ENCODE results near the gene SSTR1.

Gene SSTR1

DNA sequence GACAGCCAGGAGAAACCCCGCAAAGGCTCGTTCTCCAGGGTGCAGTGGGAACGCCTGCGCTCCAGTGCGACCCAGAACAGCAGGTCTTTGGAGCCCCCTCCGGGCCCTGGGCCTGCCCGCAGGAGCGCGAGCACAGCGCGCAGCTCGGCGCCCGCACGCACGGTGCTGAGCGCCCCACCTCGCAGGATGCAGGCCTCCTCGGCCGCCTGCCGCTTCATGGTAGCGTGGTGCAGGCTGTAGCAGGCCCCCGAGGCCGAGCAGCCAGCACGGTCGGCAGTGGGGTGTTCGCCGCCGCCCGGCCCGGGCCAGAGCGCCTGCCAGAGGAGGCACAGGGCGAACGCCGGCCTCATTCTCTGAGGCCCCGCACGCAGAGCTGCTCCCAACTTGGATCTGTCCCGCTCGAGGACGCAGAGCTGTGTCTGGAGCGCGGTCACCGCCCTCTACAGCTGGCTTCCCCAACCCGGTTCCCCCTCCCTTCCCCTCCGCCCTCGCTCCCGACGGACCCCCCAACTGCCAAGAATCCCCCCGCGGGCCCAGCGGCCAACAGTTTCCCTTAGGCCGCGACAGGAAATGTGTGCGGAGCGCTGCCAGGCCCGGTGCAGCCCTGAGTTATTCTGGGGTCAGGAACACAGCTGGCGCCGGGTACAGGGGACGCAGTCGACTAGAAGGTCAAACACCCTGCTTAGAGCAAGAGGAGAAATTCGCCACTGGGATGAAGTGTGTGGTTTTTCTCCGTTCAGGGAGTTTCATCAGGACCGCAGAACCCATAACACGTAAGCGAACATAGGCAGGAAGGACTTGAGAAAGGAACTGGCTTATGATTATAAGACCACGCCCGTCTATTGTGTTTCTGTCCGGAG is 48.2 kb downstream of the SSTR1 start, which contains the start of gene CLEC14A:
CLEC14A (minus strand) TSS at position 421 of the 860 bp plus-strand sequence; CDS start at position 350, 71 bp downstream.
- Histone ChIP-seq H3K79me2 (ENCODE audit: insufficient read depth, low read length) (no peaks in the 10 kb centered on the region), H4K20me1 (ENCODE audit: low read depth, low read length) (no peaks in the 10 kb centered on the region), H3K36me3 (ENCODE audit: low read length) (no peaks in the 10 kb centered on the region), H3K9me2 (replicated peaks; ENCODE audit: insufficient read depth, low read length) (no peaks in the 10 kb centered on the region), H2AFZ (ENCODE audit: low read depth, low read length, severe bottlenecking) (no peak within 1 kb of the TSS), H3K27ac (ENCODE audit: low read depth, low read length) (no peak within 1 kb of the TSS), H3K9ac (ENCODE audit: low read length) (no peak within 1 kb of the TSS), H3F3A (ENCODE audit: insufficient read depth) (no peaks in the 10 kb centered on the region), H3K9me3 (ENCODE audit: insufficient read depth, low read length) (no peaks in the 10 kb centered on the region), H3K27me3 (ENCODE audit: low read length) (no peaks in the 10 kb centered on the region), H3K4me2 (ENCODE audit: low read depth, low read length, poor library complexity, severe bottlenecking) (no peak within 1 kb of the TSS), H3K4me3 (ENCODE audit: insufficient read depth, low read length, poor library complexity, severe bottlenecking) (no peak within 1 kb of the TSS)
- TF ChIP-seq, protein P1, sequence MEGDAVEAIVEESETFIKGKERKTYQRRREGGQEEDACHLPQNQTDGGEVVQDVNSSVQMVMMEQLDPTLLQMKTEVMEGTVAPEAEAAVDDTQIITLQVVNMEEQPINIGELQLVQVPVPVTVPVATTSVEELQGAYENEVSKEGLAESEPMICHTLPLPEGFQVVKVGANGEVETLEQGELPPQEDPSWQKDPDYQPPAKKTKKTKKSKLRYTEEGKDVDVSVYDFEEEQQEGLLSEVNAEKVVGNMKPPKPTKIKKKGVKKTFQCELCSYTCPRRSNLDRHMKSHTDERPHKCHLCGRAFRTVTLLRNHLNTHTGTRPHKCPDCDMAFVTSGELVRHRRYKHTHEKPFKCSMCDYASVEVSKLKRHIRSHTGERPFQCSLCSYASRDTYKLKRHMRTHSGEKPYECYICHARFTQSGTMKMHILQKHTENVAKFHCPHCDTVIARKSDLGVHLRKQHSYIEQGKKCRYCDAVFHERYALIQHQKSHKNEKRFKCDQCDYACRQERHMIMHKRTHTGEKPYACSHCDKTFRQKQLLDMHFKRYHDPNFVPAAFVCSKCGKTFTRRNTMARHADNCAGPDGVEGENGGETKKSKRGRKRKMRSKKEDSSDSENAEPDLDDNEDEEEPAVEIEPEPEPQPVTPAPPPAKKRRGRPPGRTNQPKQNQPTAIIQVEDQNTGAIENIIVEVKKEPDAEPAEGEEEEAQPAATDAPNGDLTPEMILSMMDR (IDR thresholded peaks at IDR 0.05; ENCODE audit: insufficient read depth, low read length, poor library complexity, severe bottlenecking): no peak
- TF ChIP-seq EZH2phosphoT487 (conservative IDR thresholded peaks at IDR 0.05; ENCODE audit: low read length): no peak

DNA sequence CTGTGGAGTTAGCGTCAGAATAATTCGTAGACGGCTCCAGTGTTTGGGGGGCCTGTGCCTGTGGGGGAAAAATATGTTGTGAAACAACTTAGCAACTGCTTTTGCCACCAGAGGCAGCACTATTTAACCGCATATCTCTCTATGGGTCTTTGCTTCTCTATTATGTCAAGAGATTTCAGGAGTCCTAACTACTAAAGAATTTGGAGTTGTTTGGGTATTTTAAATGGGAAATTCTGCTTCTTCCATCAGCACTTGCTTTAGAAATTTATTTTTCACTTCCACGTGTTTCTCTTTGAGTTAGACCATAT is 48.8 kb downstream of the SSTR1 start:
- no peak overlapping the region for H3K4me3 ChIP-seq (ENCODE audit: insufficient read depth, low read length, poor library complexity, severe bottlenecking)
- no peaks in the 10 kb centered on the region for H4K20me1 ChIP-seq (ENCODE audit: low read depth, low read length)
- H3K9me2 ChIP-seq (replicated peaks; ENCODE audit: insufficient read depth, low read length): no peaks in the 10 kb centered on the region
- H3K9ac ChIP-seq (ENCODE audit: low read length): no peak overlapping the region
- no peak overlapping the region for H2AFZ ChIP-seq (ENCODE audit: low read depth, low read length, severe bottlenecking)
- no peaks in the 10 kb centered on the region for H3K36me3 ChIP-seq (ENCODE audit: low read length)
- no peak for TF ChIP-seq EZH2phosphoT487 (conservative IDR thresholded peaks at IDR 0.05; ENCODE audit: low read length)
- TF ChIP-seq, protein P1 (IDR thresholded peaks at IDR 0.05; ENCODE audit: insufficient read depth, low read length, poor library complexity, severe bottlenecking): no peak
- H3K79me2 ChIP-seq (ENCODE audit: insufficient read depth, low read length): no peaks in the 10 kb centered on the region
- H3K27me3 ChIP-seq (ENCODE audit: low read length): no peaks in the 10 kb centered on the region
- no peaks in the 10 kb centered on the region for H3F3A ChIP-seq (ENCODE audit: insufficient read depth)
- H3K27ac ChIP-seq (ENCODE audit: low read depth, low read length): no peak overlapping the region
- no peaks in the 10 kb centered on the region for H3K9me3 ChIP-seq (ENCODE audit: insufficient read depth, low read length)
- no peak overlapping the region for H3K4me2 ChIP-seq (ENCODE audit: low read depth, low read length, poor library complexity, severe bottlenecking)

DNA sequence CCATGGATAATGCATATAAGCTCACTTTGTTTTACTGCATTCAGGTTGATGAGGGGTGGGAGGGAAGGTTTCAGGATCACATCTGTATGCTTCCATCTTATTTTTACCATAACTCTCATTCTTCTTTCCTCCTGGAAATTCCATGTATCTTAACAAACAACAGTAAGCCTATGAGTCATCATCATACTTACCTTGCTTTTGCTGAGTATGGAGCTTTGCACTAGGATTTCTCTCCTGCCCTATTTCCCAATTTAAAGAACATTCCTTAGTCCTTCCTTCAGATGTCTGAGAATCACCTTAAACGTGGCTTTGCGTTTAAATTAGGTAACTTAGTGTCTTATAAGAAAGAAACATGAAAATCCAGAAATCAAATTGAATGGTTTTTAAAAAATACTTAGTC is 49.8 kb downstream of the SSTR1 start:
- Histone ChIP-seq H3K9me3 (ENCODE audit: insufficient read depth, low read length) (no peaks in the 10 kb centered on the region), H3K9ac (ENCODE audit: low read length) (no peak overlapping the region), H3K27ac (ENCODE audit: low read depth, low read length) (no peak overlapping the region), H3K4me2 (ENCODE audit: low read depth, low read length, poor library complexity, severe bottlenecking) (no peak overlapping the region), H3K27me3 (ENCODE audit: low read length) (no peaks in the 10 kb centered on the region), H3K9me2 (replicated peaks; ENCODE audit: insufficient read depth, low read length) (no peaks in the 10 kb centered on the region), H3K36me3 (ENCODE audit: low read length) (no peaks in the 10 kb centered on the region), H3F3A (ENCODE audit: insufficient read depth) (no peaks in the 10 kb centered on the region), H3K79me2 (ENCODE audit: insufficient read depth, low read length) (no peaks in the 10 kb centered on the region), H3K4me3 (ENCODE audit: insufficient read depth, low read length, poor library complexity, severe bottlenecking) (no peak overlapping the region), H2AFZ (ENCODE audit: low read depth, low read length, severe bottlenecking) (no peak overlapping the region), H4K20me1 (ENCODE audit: low read depth, low read length) (no peaks in the 10 kb centered on the region)
- no peak for TF ChIP-seq EZH2phosphoT487 (conservative IDR thresholded peaks at IDR 0.05; ENCODE audit: low read length)
- TF ChIP-seq, protein P1 (IDR thresholded peaks at IDR 0.05; ENCODE audit: insufficient read depth, low read length, poor library complexity, severe bottlenecking): no peak
